Progenitor cell of endocrine pancreas (in vitro differentiated cells): ENCODE results near the gene TAF3. TPM values are rescaled to one million over a fixed set of nuclear protein-coding genes. Genes with fewer than 3 reads are reported as not detected.

Experiments used
- DNase-seq: peaks from one replicate; pipeline ENCODE4 v3.0.0; 2021; ENCODE audit warnings: low spot score; ENCODE audit not compliant: unreplicated experiment
- H3K27ac Mint-ChIP-seq: 2 replicates; pipeline ENCODE4 v1.8.0; 2021; ENCODE audit warnings: mild to moderate bottlenecking, moderate library complexity, mixed read lengths
- H3K27me3 Mint-ChIP-seq: 2 replicates; pipeline ENCODE4 v1.8.0; 2021; ENCODE audit warnings: mixed read lengths
- H3K36me3 Mint-ChIP-seq: 2 replicates; pipeline ENCODE4 v1.8.0; 2022; ENCODE audit warnings: mixed read lengths; ENCODE audit not compliant: insufficient read depth
- H3K4me1 Mint-ChIP-seq: 2 replicates; pipeline ENCODE4 v1.8.0; 2021; ENCODE audit warnings: low read depth, mixed read lengths
- H3K4me3 Mint-ChIP-seq: 2 replicates; pipeline ENCODE4 v1.8.0; 2021; ENCODE audit warnings: low read depth, mild to moderate bottlenecking, moderate library complexity, mixed read lengths
- H3K9me3 Mint-ChIP-seq: 2 replicates; pipeline ENCODE4 v1.8.0; 2021; ENCODE audit warnings: low read depth, mixed read lengths
- CTCF ChIP-seq: fragments of 200-600 bp; sonication (generic); IDR thresholded peaks from one replicate; pipeline ENCODE4 v1.5.0; 2021; ENCODE audit warnings: antibody characterized with exemption, mild to moderate bottlenecking; ENCODE audit not compliant: unreplicated experiment
- total RNA-seq: library from RNA; stranded (reverse); gene quantifications from 2 replicates; pipeline ENCODE4 v1.2.1, GENCODE V29; 2021

Gene TAF3
- total RNA-seq, 1 donor from 2014 or later: 9.4 TPM

DNA sequence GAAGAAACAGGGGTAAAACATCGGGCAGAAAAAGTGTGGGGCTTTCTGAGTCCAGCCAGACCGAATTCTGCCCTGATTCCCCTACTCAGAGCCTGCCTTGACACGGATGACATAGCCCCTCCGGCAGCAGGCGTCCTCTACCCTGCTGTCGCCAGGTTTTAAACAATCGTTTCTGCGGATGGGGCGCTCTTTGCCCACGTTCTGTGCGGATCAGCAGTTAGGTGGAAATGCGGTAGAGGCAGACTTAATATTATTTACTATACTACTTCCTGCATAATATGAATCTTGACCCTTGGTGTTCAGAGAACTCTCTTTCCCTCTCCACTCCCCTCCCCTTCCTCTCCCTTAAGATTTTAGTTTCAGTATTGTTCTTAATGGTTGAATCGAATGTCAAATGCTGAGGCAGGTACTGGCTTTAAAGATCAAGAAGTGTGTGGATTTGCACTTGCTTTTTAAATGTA is 238.6 kb downstream of the TAF3 start:
- peaks cover 88% of the 10 kb centered on the region for H3K27me3 Mint-ChIP-seq
- peaks cover 27% of the 10 kb centered on the region for H3K4me1 Mint-ChIP-seq
- H3K9me3 Mint-ChIP-seq: no peaks in the 10 kb centered on the region
- H3K4me3 Mint-ChIP-seq: peak overlapping the region; percentile 61
- no peak for DNase-seq
- TF ChIP-seq CTCF: no peak
- H3K36me3 Mint-ChIP-seq: no peaks in the 10 kb centered on the region
- H3K27ac Mint-ChIP-seq: peak overlapping the region; percentile 58

DNA sequence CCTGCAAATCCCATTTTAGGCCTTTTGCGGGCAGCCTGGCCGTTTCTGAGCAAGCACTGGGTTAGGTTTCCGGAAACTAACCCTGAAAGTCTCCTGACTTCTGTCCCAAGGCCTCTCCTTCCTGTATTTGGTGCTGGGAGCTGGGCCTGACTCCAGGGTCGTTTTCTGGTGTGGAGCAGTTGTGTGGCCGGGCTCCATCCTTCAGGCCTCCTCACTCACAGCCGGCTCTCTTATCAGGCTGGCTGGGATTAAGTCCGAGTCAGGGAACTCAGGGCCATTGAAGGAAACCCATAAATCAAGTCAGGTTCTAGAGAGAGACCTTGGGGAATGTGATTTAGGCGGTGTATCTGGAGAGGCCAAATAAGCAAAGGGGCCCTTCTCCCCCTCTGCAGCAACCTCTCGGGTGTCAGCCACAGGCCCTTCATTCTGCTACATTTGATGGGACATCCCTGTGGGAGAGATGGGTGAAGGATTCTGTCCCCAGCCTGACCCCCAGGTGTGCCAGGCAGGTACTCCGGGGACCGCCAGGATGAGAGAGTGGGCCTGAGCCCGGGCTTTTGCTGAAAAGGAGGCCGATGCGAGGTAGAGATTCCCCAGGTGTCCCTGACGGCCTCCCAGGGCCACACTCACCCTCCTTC is 239.4 kb downstream of the TAF3 start:
- H3K9me3 Mint-ChIP-seq: no peaks in the 10 kb centered on the region
- no peak for TF ChIP-seq CTCF
- peaks cover 88% of the 10 kb centered on the region for H3K27me3 Mint-ChIP-seq
- H3K36me3 Mint-ChIP-seq: no peaks in the 10 kb centered on the region
- H3K27ac Mint-ChIP-seq: no peak overlapping the region
- peak overlapping the region; percentile 61 for H3K4me3 Mint-ChIP-seq
- peaks cover 22% of the 10 kb centered on the region for H3K4me1 Mint-ChIP-seq
- DNase-seq: no peak

- Mint-ChIP-seq H3K27ac (no peak overlapping the region), H3K4me3 (peak overlapping the region; percentile 23), H3K27me3 (peaks cover 90% of the 10 kb centered on the region), H3K36me3 (no peaks in the 10 kb centered on the region), H3K4me1 (peaks cover 25% of the 10 kb centered on the region), H3K9me3 (no peaks in the 10 kb centered on the region)
- no peak for DNase-seq
- TF ChIP-seq CTCF: no peak
Observed at GRCh38 chr10:8058274-8059111, 240.2 kb downstream of the TAF3 start.

DNA sequence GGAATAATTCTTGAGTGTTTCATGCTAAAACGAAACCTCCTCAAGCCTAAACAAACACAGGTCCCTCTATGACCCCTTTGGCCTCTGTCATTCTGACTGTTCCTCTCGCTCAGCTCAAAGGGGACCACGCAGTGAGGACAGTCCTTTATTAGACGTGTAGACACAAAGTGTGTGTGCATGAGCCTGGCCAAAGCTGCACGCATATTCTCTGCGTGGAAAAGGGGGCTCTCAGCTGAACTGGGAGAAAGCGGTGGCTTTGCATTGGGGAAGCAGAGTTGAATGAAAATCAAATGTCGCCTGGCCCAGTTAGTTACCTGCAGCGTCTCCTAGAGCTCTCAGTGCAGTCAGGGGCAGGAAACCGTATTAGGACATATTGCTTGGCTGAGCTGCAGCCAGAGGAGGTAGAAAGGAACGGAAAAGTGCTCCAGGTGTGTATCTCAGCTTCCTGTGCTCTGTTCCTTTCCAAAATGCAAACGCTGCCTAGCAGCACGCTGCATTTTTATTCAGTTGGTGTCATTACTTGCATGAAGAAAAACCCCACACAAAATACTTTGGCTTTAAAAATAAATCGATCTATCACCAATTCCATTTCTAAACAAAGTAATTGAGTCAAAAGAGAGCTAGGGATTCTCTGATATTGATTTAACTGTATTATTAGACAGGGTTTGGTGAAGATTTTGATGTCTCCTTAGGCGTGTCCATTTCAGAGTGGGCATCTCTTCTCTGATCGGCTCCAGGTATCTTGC is 241.1 kb downstream of the TAF3 start:
- H3K27me3 Mint-ChIP-seq: peaks cover 92% of the 10 kb centered on the region
- DNase-seq: no peak
- no peak for TF ChIP-seq CTCF
- H3K9me3 Mint-ChIP-seq: no peaks in the 10 kb centered on the region
- peaks cover 21% of the 10 kb centered on the region for H3K4me1 Mint-ChIP-seq
- H3K4me3 Mint-ChIP-seq: peak overlapping the region; percentile 23
- no peaks in the 10 kb centered on the region for H3K36me3 Mint-ChIP-seq
- no peak overlapping the region for H3K27ac Mint-ChIP-seq
